GM18867 (cell line): ENCODE results near the gene SCLY.

Source experiments
- ATAC-seq: cut with Tn5 transposase; IDR thresholded peaks from one replicate; pipeline ENCODE4 v1.9.1; 2021; ENCODE audit warnings: mild to moderate bottlenecking, moderate library complexity; ENCODE audit not compliant: unreplicated experiment

Gene SCLY

GRCh38 chr2:238136820-238137537 is 76.2 kb downstream of the SCLY start:
- no peak for ATAC-seq

DNA sequence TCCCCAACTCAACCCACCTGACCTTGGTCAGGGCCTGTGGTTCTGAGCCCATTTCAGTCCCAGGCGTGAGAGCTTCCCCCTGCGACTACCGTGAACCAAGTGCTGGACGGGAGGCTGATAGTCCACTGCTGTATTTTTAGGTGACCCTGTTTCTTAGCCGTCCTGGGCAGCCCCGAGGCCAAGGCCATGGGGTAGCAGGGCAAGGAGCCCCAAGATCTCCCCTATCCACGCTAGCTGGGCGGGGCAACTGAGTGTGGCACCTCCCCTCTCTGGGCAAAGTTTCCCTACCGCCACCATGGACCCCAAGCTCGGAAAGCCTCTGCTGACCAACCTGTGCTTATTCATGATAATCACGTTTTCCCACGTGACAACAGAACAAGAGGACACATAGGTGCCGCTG is 77.1 kb downstream of the SCLY start:
- ATAC-seq = no peak

DNA sequence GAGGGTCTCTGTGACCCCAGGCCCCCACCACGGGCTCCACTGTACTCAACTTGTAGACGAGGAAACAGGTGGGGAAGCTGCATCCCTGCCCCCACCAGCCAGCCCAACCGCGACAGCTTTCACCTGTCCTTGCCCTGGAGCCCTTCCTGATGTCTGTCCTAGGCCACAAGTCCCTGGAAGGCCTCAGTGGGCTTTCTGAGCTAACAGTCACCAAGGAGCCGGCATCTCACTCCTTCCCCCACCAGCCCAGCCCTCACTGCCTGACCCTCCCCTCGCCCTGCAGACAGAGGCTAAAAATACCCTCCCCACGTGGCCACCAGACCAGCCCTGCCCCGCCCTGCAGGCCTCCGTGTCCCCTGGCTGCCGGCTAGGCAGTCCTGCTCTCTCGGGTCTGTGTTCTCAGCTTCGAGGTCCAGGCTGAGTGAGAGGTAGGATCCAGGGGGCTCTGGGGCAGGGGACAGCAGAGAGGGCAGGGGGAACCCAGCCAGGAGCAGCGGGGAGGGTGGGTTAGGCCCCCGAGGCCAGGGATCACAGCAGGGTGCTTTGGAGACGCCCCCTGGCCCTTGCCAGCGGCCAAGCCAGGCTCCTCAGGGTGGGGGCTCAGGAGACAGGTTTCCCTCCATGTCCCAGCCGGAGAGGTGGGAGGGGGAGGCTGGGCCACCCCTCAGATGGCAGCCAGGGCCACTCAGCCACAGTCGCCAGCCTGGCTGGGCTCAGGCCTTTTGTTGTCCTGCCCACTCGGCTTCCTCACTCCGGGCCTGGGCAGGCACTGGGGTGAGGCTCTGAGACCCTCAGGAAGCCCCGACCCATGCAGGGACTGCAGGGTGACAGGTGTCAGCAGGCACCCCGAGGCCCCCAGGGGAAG is 77.8 kb downstream of the SCLY start, which contains the start of gene KLHL30:
KLHL30 (plus strand) TSS at position 338 of the 865 bp plus-strand sequence. CDS start 2,087 bp downstream, outside the sequence.
- ATAC-seq = no peak

- ATAC-seq = no peak
Measured at GRCh38 chr2:238139196-238140039, 78.6 kb downstream of the SCLY start.

- no peak for ATAC-seq
Measured at GRCh38 chr2:238140040-238140439, 79.2 kb downstream of the SCLY start.

GRCh38 chr2:238140721-238141540 is 80.1 kb downstream of the SCLY start:
- ATAC-seq = no peak

DNA sequence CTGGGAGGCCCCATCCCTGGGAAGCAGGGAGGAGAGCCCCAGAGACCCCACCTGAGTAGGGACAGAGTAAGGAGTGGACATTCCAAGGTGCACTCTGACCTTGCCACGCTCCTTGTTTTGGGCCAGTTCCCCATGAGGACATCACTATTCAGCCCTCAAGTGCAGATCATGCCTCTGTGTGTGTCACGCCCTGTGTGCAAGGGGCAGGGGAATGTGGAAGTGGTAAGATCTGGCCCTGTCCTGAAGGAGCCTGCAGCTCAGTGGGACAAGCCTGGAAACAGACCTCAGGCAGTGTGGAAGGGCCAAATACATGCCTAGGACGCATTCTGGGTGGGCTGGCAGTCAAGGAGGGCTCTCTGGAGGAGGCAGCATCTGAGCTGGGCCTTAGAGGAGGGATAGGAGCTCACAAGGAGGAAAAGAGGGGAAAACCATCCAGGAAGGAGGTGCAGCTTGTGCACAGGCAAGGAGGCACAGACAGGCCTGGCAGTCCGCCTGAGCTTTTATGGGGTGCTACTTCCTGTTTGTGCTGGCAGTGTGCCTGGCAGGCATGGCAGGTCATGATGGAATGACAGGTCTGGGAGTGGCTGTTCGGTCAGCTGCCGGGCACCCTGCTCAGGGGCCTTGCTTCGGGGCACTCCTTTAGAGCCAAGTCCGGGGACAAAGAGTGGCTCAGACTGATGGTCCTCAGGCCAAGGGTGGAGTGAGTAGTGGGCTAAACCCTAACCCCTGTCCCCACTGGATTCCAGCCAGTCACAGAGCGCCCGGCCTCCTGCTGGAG is 80.9 kb downstream of the SCLY start:
- ATAC-seq = no peak

DNA sequence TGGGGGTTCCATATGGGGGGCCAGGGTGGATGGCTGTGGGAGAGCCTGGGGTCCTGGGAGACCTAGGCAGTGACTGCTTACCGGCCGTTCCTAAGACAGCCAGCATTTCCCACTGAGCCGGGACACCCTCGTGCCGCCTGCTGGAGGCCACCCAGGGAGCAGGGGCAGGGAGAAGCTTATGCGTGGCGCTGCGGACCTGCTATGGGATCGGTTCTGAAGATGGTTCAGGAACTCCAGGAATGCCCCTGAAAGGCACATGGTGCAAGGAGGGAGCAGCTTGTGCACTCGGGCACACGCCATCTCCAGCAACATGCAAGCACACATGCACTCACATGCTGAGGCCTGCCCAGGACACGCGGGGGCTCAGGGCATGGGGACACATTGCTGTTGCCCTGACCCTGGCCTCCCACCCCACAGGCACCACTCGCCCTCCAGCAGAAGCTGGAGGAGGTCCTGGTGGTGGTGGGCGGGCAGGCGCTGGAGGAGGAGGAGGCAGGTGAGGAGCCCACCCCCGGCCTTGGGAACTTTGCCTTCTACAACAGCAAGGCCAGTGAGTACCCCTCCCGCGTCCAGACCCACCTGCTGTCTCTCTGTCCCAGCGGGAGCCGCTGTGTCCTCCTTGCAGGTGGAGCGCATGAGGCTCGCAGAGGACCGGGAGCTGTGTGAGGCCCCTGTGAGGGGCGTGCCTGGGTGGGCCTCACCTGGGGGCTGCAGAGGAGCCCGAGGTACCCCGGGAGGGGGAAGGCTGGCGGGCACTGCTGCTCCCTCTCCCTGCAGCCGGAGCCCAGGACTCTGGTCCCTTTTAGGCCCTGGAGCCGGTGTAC is 81.8 kb downstream of the SCLY start:
- no peak for ATAC-seq

- no peak for ATAC-seq
Measured at GRCh38 chr2:238143239-238143951, 82.6 kb downstream of the SCLY start.

- ATAC-seq = no peak
Measured at GRCh38 chr2:238144262-238144661, 83.5 kb downstream of the SCLY start.

DNA sequence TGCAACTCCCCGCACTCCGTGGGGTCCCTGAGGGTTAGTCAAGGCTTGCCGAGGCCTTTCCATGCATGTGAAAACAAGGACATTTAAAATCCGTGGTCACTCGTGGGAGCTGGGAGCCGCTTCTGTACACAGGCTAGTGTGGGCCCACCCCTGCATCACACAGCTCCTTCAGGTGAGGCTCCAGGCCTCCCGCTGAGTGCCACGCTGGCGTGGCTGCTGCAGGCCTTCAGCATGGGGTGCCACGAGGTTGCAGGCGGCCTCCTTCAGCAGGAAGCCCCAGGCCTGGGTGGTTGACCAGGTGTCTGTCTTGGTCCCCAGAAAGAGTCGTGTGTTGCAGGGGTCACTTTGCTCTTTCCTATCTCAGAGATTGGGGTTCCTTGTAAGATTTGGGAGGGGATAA is 84.2 kb downstream of the SCLY start:
- ATAC-seq = no peak

GRCh38 chr2:238145851-238146250 is 85.0 kb downstream of the SCLY start:
- ATAC-seq = no peak

DNA sequence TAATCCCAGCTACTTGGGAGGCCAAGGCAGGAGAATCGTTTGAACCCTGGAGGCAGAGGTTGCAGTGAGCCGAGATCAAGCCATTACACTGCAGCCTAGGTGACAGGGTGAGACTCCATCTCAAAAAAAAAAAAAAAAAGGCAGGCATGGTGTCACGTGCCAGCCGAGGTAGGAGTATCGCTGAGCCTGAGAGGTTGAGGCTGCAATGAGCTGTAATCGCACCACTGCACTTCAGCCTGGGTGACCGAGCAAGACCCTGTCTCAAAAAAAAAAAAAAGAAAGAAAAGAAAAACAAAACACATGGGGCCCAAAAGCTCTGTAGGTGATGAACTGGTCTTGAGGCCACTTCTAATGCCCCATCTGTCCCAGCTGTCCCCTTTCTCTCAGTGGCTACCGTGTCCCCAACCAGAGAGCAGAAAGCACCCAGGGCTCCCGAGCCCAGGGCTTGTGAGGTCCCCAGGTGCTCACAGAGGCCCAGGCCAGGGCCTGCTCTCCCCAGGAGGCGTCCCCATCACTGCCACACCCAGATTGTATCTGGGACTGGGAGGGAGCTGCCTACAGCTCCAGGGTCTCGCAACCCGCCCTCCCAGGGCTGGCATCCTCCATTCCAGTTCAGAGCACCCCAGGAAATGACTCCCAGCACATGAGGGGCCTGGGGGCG is 86.2 kb downstream of the SCLY start:
- no peak for ATAC-seq

DNA sequence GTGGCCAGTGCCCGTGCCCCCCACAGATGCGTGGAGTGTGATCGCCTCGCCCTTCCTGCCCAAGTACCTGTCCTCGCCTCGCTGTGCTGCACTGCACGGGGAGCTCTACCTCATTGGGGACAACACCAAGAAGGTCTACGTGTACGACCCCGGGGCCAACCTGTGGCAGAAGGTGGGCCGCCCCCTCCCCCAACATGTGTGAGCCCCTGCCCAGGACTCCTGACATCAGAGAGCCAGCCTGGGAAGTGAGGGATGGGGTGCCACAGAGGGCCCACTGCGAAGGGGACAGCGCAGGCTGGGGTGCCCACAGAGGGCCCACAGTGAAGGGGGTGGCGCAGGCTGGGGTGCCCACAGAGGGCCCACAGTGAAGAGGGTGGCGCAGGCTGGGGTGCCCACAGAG is 88.2 kb downstream of the SCLY start:
- no peak for ATAC-seq
